Neural cell (in vitro differentiated cells): ENCODE data around the gene KIF21B.
A peak's percentile ranks its signal among the peaks of the same experiment; 100 is the strongest.

Experiments
- EP300 ChIP-seq: fragments of 450-650 bp; conservative IDR thresholded peaks from 2 replicates; pipeline ENCODE4 v1.6.1; 2014; ENCODE audit warnings: antibody characterized with exemption, mild to moderate bottlenecking, moderate library complexity; ENCODE audit not compliant: poor library complexity, severe bottlenecking
- EZH2 ChIP-seq: fragments of 200-600, 300-800 bp; shearing (Covaris generic), sonication (generic); IDR thresholded peaks from 2 replicates; pipeline ENCODE4 v1.6.1; 2014; ENCODE audit warnings: antibody characterized with exemption, low read length, borderline replicate concordance, mild to moderate bottlenecking; ENCODE audit not compliant: insufficient read depth, poor library complexity, severe bottlenecking
- MXI1 ChIP-seq: fragments of 450-650 bp; conservative IDR thresholded peaks from 2 replicates; pipeline ENCODE4 v1.6.1; 2014; ENCODE audit warnings: antibody characterized with exemption, mild to moderate bottlenecking; ENCODE audit not compliant: poor library complexity, severe bottlenecking
- POLR2AphosphoS5 ChIP-seq: IDR thresholded peaks from 2 replicates; pipeline ENCODE4 v1.6.1; 2012
- TAF1 ChIP-seq: IDR thresholded peaks from 2 replicates; pipeline ENCODE4 v1.6.1; 2012; ENCODE audit warnings: low read depth
- TF ChIP-seq, protein P1 (sequence below): fragments of 450-650 bp; IDR thresholded peaks from 2 replicates; pipeline ENCODE4 v1.5.1; 2014; ENCODE audit warnings: antibody characterized with exemption, mild to moderate bottlenecking, moderate library complexity; ENCODE audit not compliant: poor library complexity, severe bottlenecking
- TF ChIP-seq, protein P2 (sequence below): IDR thresholded peaks from 2 replicates; pipeline ENCODE4 v1.6.1; 2012; ENCODE audit warnings: borderline replicate concordance

DNA sequence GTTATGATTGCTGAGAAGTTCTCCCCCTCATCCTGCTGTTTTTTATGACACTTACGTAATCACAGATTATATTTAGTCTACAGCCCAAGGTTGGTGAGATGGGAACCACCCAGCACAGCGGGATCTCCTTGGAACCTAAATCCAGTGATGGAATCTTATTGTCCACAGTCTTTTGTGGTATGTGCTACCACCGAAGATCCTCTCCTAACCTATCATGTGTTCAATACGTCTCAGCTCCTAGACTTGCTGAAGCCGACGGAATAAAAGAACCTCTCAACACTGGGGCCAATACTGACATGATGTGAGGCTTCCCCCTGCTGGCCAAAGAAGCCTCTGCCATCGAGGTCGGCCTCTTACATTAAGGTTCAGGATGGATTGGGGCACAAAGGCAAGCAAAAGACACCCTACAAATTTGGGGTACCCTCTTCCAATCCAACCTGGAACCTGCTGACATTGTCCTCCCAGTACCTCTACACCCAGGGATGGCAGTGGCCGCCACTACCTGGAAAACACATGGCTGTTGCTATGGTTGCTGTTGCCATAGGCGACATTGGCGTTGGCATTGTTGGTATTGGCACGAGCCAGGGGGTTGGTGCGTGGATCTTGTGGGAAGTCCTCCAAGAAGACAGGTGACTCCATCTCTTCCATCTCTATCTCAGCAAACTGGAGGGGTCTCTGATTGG, 19.4 kb upstream of the KIF21B start:
- TF ChIP-seq, protein P1, sequence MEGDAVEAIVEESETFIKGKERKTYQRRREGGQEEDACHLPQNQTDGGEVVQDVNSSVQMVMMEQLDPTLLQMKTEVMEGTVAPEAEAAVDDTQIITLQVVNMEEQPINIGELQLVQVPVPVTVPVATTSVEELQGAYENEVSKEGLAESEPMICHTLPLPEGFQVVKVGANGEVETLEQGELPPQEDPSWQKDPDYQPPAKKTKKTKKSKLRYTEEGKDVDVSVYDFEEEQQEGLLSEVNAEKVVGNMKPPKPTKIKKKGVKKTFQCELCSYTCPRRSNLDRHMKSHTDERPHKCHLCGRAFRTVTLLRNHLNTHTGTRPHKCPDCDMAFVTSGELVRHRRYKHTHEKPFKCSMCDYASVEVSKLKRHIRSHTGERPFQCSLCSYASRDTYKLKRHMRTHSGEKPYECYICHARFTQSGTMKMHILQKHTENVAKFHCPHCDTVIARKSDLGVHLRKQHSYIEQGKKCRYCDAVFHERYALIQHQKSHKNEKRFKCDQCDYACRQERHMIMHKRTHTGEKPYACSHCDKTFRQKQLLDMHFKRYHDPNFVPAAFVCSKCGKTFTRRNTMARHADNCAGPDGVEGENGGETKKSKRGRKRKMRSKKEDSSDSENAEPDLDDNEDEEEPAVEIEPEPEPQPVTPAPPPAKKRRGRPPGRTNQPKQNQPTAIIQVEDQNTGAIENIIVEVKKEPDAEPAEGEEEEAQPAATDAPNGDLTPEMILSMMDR, result peak; percentile 80
- TF ChIP-seq POLR2AphosphoS5 (no peak), EZH2 (no peak), EP300 (peak; percentile 57), MXI1 (peak; percentile 50), TAF1 (no peak)
- TF ChIP-seq, protein P2, sequence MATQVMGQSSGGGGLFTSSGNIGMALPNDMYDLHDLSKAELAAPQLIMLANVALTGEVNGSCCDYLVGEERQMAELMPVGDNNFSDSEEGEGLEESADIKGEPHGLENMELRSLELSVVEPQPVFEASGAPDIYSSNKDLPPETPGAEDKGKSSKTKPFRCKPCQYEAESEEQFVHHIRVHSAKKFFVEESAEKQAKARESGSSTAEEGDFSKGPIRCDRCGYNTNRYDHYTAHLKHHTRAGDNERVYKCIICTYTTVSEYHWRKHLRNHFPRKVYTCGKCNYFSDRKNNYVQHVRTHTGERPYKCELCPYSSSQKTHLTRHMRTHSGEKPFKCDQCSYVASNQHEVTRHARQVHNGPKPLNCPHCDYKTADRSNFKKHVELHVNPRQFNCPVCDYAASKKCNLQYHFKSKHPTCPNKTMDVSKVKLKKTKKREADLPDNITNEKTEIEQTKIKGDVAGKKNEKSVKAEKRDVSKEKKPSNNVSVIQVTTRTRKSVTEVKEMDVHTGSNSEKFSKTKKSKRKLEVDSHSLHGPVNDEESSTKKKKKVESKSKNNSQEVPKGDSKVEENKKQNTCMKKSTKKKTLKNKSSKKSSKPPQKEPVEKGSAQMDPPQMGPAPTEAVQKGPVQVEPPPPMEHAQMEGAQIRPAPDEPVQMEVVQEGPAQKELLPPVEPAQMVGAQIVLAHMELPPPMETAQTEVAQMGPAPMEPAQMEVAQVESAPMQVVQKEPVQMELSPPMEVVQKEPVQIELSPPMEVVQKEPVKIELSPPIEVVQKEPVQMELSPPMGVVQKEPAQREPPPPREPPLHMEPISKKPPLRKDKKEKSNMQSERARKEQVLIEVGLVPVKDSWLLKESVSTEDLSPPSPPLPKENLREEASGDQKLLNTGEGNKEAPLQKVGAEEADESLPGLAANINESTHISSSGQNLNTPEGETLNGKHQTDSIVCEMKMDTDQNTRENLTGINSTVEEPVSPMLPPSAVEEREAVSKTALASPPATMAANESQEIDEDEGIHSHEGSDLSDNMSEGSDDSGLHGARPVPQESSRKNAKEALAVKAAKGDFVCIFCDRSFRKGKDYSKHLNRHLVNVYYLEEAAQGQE, result no peak
